Measurements from ENCODE around the gene WNT4.
A peak's percentile ranks its signal among the peaks of the same experiment; 100 is the strongest.

The WNT4 gene

GRCh38 chr1:22112554-22112953 is 30.3 kb downstream of the WNT4 start:
- no peak for DNase-seq (ENCODE audit: low spot score in 2 of 2)
- Mint-ChIP-seq H3K4me1 (peaks cover 62% of the 10 kb centered on the region), H3K9me3 (no peaks in the 10 kb centered on the region), H3K36me3 (peaks cover 84% of the 10 kb centered on the region), H3K4me3 (no peak overlapping the region), H3K27ac (peak overlapping the region; percentile 88)
- ATAC-seq = no peak

DNA sequence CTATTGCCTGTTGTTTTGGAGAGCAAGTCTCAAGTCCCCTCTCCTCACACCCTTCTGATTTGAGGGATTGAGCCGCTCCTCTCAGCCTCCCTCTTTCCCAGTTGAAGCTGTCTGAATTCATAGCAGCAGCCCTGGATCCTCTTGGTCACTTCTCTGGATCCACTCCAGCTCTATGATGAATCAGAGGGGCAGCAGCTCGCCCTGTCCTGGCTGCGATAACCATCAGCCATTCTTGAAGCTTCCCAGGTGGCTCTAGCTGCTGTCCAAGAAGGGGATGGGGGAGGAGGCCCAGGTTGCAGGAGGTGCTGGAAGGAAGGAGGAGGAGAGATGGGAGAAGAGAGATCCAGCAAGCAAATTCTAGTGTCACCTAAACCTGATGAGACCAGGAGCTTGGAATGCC is 31.3 kb downstream of the WNT4 start:
- ATAC-seq (no peak), DNase-seq (ENCODE audit: low spot score in 2 of 2) (no peak)
- H3K9me3 Mint-ChIP-seq = no peaks in the 10 kb centered on the region
- no peak overlapping the region for H3K4me3 Mint-ChIP-seq
- peak overlapping the region; percentile 88 for H3K27ac Mint-ChIP-seq
- H3K36me3 Mint-ChIP-seq = peaks cover 84% of the 10 kb centered on the region
- peaks cover 57% of the 10 kb centered on the region for H3K4me1 Mint-ChIP-seq

DNA sequence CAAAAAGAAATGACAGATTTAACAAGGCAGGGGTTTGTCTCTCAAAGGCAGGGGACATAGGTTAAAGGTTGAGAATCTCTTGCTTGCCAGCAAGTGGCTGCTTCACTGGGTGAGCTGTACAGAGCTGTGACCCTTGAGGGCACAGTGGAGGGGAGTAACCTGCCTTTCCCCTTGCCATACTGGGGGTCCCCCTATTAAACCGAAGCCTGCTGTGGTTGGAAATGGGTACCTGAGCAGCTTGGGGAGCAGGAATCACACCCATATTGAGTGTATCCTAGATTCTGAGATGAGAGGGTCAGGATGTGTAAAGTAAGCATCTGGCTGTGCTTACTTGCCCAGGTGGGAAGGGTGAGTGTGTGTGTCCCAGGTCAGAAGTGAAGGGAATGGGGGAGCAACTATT is 31.8 kb downstream of the WNT4 start:
- Mint-ChIP-seq H3K4me3 (no peak overlapping the region), H3K36me3 (peaks cover 82% of the 10 kb centered on the region), H3K9me3 (no peaks in the 10 kb centered on the region), H3K4me1 (peaks cover 57% of the 10 kb centered on the region), H3K27ac (peak overlapping the region; percentile 88)
- DNase-seq (ENCODE audit: low spot score in 2 of 2) = no peak
- ATAC-seq = no peak

DNA sequence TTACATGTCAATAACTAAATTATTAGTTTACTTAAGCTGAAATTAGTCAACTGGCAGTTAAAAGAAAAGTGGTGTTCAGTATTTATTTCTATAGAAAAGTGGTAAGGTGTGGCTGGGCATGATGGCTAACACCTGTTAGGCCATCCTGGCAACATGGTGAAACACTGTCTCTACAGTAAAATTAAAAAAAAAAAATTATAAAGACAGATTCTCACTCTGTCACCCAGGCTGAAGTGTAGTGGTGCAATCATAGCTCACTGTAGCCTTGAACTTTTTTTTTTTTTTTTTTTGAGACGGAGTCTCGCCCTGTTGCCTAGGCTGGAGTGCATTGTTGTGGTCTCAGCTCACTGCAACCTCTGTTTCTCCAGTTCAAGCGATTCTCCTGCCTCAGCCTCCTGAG is 32.9 kb downstream of the WNT4 start:
- ATAC-seq (no peak), DNase-seq (ENCODE audit: low spot score in 2 of 2) (no peak)
- Mint-ChIP-seq H3K36me3 (peaks cover 89% of the 10 kb centered on the region), H3K9me3 (no peaks in the 10 kb centered on the region), H3K27ac (no peak overlapping the region), H3K4me3 (no peak overlapping the region), H3K4me1 (peaks cover 55% of the 10 kb centered on the region)

DNA sequence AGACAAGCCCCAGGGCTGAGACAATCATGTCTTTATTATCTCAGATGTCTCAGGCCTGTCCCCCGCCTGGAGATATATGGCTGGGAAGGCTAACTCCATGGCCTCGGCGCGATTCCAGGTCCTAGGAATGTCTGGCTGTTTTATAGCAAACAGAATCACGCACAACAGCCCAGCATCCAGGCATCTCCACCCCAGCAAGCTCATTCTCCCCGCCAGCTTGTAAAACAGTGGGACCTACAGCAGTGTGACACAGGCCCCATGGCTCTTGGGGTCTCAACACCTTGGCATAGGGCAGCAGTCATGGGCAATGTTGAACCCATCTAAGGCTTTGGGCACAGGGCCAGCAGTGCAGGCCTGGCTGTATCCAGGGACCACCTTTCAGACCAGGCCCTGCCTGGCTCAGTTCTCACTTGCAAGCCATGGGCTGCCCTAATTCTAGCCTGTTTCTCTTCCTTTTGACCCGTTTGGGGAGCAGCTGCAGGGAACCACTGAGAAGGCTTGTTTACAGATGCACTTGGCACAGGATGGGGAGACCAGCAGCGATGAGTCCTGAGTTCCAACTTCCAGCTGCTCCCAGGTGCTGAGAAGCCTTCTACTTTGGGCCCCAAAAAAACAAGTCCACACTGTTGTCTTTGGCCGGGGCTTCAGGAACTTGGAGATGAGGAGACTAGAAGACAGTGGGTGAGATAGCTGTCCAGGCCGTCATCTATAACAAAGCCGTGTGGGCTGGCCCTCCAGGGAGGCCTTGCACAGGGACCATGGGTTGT is 34.4 kb downstream of the WNT4 start:
- H3K27ac Mint-ChIP-seq = peak overlapping the region; percentile 65
- ATAC-seq = no peak

DNA sequence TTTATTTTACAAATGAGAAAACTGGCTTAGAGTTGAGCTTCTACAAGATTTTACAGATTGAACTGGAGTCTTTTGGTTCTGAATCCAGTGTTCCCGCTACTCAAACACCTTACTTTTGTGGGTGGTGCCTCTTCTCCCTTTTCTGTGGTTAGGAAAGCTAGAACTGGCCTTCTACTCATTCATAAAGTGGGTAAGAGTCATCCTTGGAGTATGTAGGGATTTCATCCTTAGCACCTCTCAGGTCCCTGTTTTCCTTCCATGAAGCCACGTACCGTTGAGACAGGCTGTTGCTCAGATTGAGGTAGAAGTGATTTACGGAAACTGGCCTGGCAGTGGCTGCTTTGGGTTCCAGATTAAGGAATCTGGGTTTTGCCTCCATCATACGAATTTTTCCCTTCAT is 35.8 kb downstream of the WNT4 start:
- Mint-ChIP-seq H3K4me3 (no peak overlapping the region), H3K36me3 (peaks cover 76% of the 10 kb centered on the region), H3K27ac (no peak overlapping the region), H3K4me1 (peaks cover 67% of the 10 kb centered on the region), H3K9me3 (no peaks in the 10 kb centered on the region)
- DNase-seq (ENCODE audit: low spot score in 2 of 2) = no peak
- no peak for ATAC-seq

More for the DNA sequence above, 34.4 kb downstream of the WNT4 start:
- Mint-ChIP-seq H3K4me1 (peaks cover 65% of the 10 kb centered on the region), H3K36me3 (peaks cover 83% of the 10 kb centered on the region), H3K4me3 (no peak overlapping the region), H3K9me3 (no peaks in the 10 kb centered on the region)
- DNase-seq (ENCODE audit: low spot score in 2 of 2) = no peak

- peaks cover 76% of the 10 kb centered on the region for H3K36me3 Mint-ChIP-seq
- peak overlapping the region; percentile 79 for H3K27ac Mint-ChIP-seq
Measured at GRCh38 chr1:22105611-22106207, 37.2 kb downstream of the WNT4 start.

GRCh38 chr1:22104865-22105437 is 37.9 kb downstream of the WNT4 start:
- H3K36me3 Mint-ChIP-seq = peaks cover 76% of the 10 kb centered on the region
- peaks cover 72% of the 10 kb centered on the region for H3K4me1 Mint-ChIP-seq
- peak overlapping the region; percentile 19 for H3K4me3 Mint-ChIP-seq
- no peak for DNase-seq (ENCODE audit: low spot score in 2 of 2)
- H3K9me3 Mint-ChIP-seq = no peaks in the 10 kb centered on the region
- ATAC-seq = peak; percentile 92
- peak overlapping the region; percentile 79 for H3K27ac Mint-ChIP-seq

More at GRCh38 chr1:22105611-22106207, 37.2 kb downstream of the WNT4 start:
- Mint-ChIP-seq H3K4me3 (peak overlapping the region; percentile 19), H3K9me3 (no peaks in the 10 kb centered on the region), H3K4me1 (peaks cover 64% of the 10 kb centered on the region)
- DNase-seq (ENCODE audit: low spot score in 2 of 2) (no peak), ATAC-seq (peak; percentile 49)

- ATAC-seq (peak; percentile 14), DNase-seq (ENCODE audit: low spot score in 2 of 2) (peak in 1 of 2 donors; percentile 46)
- Mint-ChIP-seq H3K4me1 (peaks cover 79% of the 10 kb centered on the region), H3K9me3 (no peaks in the 10 kb centered on the region), H3K36me3 (peaks cover 78% of the 10 kb centered on the region), H3K27ac (peak overlapping the region; percentile 79), H3K4me3 (peak overlapping the region; percentile 19)
Measured at GRCh38 chr1:22104094-22104493, 38.8 kb downstream of the WNT4 start.

- no peak overlapping the region for H3K4me3 Mint-ChIP-seq
- DNase-seq (ENCODE audit: low spot score in 2 of 2) (no peak), ATAC-seq (no peak)
- peaks cover 74% of the 10 kb centered on the region for H3K4me1 Mint-ChIP-seq
- H3K36me3 Mint-ChIP-seq = peaks cover 78% of the 10 kb centered on the region
- H3K9me3 Mint-ChIP-seq = no peaks in the 10 kb centered on the region
- H3K27ac Mint-ChIP-seq = peak overlapping the region; percentile 79
Measured at GRCh38 chr1:22102746-22103145, 40.2 kb downstream of the WNT4 start.

- Mint-ChIP-seq H3K36me3 (peaks cover 78% of the 10 kb centered on the region), H3K4me3 (no peak overlapping the region), H3K4me1 (peaks cover 74% of the 10 kb centered on the region), H3K27ac (peak overlapping the region; percentile 20), H3K9me3 (no peaks in the 10 kb centered on the region)
- no peak for DNase-seq (ENCODE audit: low spot score in 2 of 2)
- ATAC-seq = no peak
Measured at GRCh38 chr1:22101995-22102394, 40.9 kb downstream of the WNT4 start.

GRCh38 chr1:22101199-22101598 is 41.7 kb downstream of the WNT4 start:
- peak overlapping the region; percentile 65 for H3K27ac Mint-ChIP-seq
- peaks cover 80% of the 10 kb centered on the region for H3K36me3 Mint-ChIP-seq
- H3K9me3 Mint-ChIP-seq = no peaks in the 10 kb centered on the region
- peaks cover 66% of the 10 kb centered on the region for H3K4me1 Mint-ChIP-seq
- no peak for DNase-seq (ENCODE audit: low spot score in 2 of 2)
- no peak overlapping the region for H3K4me3 Mint-ChIP-seq
- ATAC-seq = no peak

- DNase-seq (ENCODE audit: low spot score in 2 of 2) (no peak), ATAC-seq (no peak)
- peaks cover 57% of the 10 kb centered on the region for H3K4me1 Mint-ChIP-seq
- H3K4me3 Mint-ChIP-seq = no peak overlapping the region
- peaks cover 80% of the 10 kb centered on the region for H3K36me3 Mint-ChIP-seq
- no peaks in the 10 kb centered on the region for H3K9me3 Mint-ChIP-seq
- H3K27ac Mint-ChIP-seq = peak overlapping the region; percentile 65
Measured at GRCh38 chr1:22100168-22100567, 42.7 kb downstream of the WNT4 start.

DNA sequence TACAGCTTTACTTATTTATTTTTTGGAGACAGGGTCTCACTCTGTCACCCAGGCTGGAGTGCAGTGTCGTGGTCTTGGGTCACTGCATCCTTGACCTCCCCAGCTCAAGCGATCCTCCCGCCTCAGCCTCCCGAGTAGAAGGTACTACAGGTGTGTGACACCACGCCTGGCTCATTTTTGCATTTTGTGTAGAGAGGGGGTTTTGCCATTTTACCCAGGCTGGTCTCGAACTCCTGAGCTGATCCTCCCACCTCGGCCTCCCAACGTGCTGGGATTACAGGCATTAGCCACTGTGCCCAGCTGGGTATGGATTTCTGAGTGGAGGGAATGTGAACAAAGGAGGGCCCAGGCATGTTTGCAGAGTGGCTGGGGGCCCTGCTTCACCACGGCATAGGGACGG is 44.1 kb downstream of the WNT4 start:
- ATAC-seq = no peak
- peaks cover 50% of the 10 kb centered on the region for H3K4me1 Mint-ChIP-seq
- no peaks in the 10 kb centered on the region for H3K9me3 Mint-ChIP-seq
- H3K27ac Mint-ChIP-seq = peak overlapping the region; percentile 84
- DNase-seq (ENCODE audit: low spot score in 2 of 2) = no peak
- peaks cover 90% of the 10 kb centered on the region for H3K36me3 Mint-ChIP-seq
- no peak overlapping the region for H3K4me3 Mint-ChIP-seq

GRCh38 chr1:22096463-22096862 is 46.4 kb downstream of the WNT4 start:
- ATAC-seq (no peak), DNase-seq (ENCODE audit: low spot score in 2 of 2) (no peak)
- Mint-ChIP-seq H3K36me3 (peaks cover 100% of the 10 kb centered on the region), H3K4me3 (no peak overlapping the region), H3K9me3 (no peaks in the 10 kb centered on the region), H3K27ac (no peak overlapping the region), H3K4me1 (peaks cover 51% of the 10 kb centered on the region)

GRCh38 chr1:22096036-22096435 is 46.9 kb downstream of the WNT4 start:
- peaks cover 100% of the 10 kb centered on the region for H3K36me3 Mint-ChIP-seq

More at GRCh38 chr1:22096036-22096435, 46.9 kb downstream of the WNT4 start:
- Mint-ChIP-seq H3K4me3 (no peak overlapping the region), H3K4me1 (peaks cover 51% of the 10 kb centered on the region), H3K27ac (no peak overlapping the region), H3K9me3 (no peaks in the 10 kb centered on the region)
- no peak for ATAC-seq
- DNase-seq (ENCODE audit: low spot score in 2 of 2) = no peak

Data from stimulated activated effector memory CD8-positive, alpha-beta T cell treated with anti-CD3 and anti-CD28 coated beads, Interleukin-12 subunit alpha, Interleukin-12 subunit beta, amount 100 ng/mL, for 72 hours (primary cell).